HL-60 (cell line): ENCODE measurements around the gene MMRN2.

Experiments
- POLR2AphosphoS5 ChIP-seq: IDR thresholded peaks from 2 replicates; pipeline ENCODE4 v1.6.1; 2012; ENCODE audit warnings: low read depth
- TF ChIP-seq, protein P1 (sequence below): IDR thresholded peaks from one replicate; pipeline ENCODE4 v1.5.1; 2011; ENCODE audit warnings: low read length, control low read depth, inconsistent platforms; ENCODE audit not compliant: insufficient read depth

DNA sequence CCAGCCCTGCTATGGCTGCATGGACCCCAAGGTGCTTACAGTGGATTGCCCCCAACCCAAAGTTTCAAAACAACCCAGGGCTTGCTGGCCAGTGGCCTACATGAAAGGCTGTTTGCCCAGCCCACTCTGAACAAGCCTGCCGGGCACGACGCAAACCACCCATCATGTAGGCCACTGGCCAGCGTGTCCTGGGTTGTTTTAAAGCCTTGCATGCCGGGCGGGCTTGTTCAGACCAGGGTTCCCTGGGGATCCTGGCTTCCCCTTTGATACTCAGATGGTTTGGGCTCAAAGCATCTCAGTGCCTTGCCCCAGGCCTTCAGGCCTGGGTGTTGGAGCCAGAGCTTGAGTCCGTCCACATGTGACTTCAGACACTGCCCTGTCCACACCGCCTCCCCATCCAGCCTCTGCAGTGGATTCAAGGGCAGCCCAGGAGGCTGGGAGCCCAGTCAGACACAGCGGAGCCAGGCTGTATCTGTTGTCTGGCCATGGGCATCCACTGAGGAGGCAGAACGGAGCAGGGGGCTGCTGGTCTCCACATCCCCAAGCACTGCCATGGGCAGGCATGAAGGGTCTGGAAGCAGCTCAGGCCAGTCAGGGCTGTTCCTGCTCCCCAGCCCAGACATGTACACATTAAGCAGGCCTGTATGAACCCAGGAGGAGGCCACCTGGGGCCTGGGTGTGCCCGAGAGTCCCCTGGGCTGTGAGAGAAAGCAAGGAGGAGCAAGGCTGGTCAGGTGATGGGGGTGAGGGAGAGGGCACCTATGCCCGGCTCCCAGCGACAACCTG lies 6.8 kb upstream of the MMRN2 start:
- TF ChIP-seq, protein P1, sequence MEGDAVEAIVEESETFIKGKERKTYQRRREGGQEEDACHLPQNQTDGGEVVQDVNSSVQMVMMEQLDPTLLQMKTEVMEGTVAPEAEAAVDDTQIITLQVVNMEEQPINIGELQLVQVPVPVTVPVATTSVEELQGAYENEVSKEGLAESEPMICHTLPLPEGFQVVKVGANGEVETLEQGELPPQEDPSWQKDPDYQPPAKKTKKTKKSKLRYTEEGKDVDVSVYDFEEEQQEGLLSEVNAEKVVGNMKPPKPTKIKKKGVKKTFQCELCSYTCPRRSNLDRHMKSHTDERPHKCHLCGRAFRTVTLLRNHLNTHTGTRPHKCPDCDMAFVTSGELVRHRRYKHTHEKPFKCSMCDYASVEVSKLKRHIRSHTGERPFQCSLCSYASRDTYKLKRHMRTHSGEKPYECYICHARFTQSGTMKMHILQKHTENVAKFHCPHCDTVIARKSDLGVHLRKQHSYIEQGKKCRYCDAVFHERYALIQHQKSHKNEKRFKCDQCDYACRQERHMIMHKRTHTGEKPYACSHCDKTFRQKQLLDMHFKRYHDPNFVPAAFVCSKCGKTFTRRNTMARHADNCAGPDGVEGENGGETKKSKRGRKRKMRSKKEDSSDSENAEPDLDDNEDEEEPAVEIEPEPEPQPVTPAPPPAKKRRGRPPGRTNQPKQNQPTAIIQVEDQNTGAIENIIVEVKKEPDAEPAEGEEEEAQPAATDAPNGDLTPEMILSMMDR, result no peak
- TF ChIP-seq POLR2AphosphoS5, result no peak
